ENCODE results near the gene TUFT1. TPM values are rescaled to one million over a fixed set of nuclear protein-coding genes. Genes with fewer than 3 reads are reported as not detected.

The TUFT1 gene
- total and polyA plus RNA-seq, 2 of the 13 experiments (the other 11 are each of a cell fraction or from before 2014, with no cell fraction given), result 6.4 to 7.3 TPM

DNA sequence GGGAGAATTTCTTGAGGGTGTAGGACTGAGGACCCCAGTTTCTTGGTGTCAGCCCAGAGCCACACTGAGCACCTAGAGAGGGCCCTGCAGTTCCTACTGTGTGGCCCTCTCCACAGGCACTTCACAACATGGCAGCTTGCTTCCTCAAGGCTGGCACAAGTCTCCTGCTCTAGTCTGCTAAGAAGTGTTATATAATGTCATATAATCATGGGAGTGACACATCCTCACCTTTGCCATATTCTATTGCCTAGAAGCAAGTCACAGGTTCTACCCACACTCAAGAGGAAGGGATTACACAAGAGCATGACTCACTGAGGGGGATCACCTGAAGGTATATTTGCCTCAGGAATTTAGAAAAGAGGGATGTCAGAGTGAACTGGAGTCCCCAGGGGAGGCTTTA, 66.3 kb downstream of the TUFT1 start (continued):
- no peak for TF ChIP-seq ZFP1 (CRISPR knock-in tag; IDR thresholded peaks at IDR 0.05)
- no peak for TF ChIP-seq TAF1 (CRISPR knock-in tag; IDR thresholded peaks at IDR 0.05)
- TF ChIP-seq, protein P1, sequence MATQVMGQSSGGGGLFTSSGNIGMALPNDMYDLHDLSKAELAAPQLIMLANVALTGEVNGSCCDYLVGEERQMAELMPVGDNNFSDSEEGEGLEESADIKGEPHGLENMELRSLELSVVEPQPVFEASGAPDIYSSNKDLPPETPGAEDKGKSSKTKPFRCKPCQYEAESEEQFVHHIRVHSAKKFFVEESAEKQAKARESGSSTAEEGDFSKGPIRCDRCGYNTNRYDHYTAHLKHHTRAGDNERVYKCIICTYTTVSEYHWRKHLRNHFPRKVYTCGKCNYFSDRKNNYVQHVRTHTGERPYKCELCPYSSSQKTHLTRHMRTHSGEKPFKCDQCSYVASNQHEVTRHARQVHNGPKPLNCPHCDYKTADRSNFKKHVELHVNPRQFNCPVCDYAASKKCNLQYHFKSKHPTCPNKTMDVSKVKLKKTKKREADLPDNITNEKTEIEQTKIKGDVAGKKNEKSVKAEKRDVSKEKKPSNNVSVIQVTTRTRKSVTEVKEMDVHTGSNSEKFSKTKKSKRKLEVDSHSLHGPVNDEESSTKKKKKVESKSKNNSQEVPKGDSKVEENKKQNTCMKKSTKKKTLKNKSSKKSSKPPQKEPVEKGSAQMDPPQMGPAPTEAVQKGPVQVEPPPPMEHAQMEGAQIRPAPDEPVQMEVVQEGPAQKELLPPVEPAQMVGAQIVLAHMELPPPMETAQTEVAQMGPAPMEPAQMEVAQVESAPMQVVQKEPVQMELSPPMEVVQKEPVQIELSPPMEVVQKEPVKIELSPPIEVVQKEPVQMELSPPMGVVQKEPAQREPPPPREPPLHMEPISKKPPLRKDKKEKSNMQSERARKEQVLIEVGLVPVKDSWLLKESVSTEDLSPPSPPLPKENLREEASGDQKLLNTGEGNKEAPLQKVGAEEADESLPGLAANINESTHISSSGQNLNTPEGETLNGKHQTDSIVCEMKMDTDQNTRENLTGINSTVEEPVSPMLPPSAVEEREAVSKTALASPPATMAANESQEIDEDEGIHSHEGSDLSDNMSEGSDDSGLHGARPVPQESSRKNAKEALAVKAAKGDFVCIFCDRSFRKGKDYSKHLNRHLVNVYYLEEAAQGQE (IDR thresholded peaks at IDR 0.05; ENCODE audit: borderline replicate concordance in 1 of 2, low read depth in 1 of 2, low read length in 2 of 2), result no peak
- TF ChIP-seq CEBPG (CRISPR knock-in tag; IDR thresholded peaks at IDR 0.05), result 0 out of 2 replicates have a peak, but pooled peaks have one; percentile 25
- no peak for TF ChIP-seq ZNF768 (CRISPR knock-in tag; IDR thresholded peaks at IDR 0.05)
- TF ChIP-seq JUND (CRISPR knock-in tag; IDR thresholded peaks at IDR 0.05), result peak; percentile 41; the same call in 1 of the 2 replicates
- TF ChIP-seq ZNF367 (CRISPR knock-in tag; IDR thresholded peaks at IDR 0.05; ENCODE audit: borderline replicate concordance), result no peak
- no peak for TF ChIP-seq KMT2A (CRISPR knock-in tag; IDR thresholded peaks at IDR 0.05)
- TF ChIP-seq ZKSCAN8 (CRISPR knock-in tag; IDR thresholded peaks at IDR 0.05; ENCODE audit: borderline replicate concordance), result no peak
- no peak for TF ChIP-seq ZFYVE20 (CRISPR knock-in tag; IDR thresholded peaks at IDR 0.05; ENCODE audit: borderline replicate concordance, low read depth)
- no peak for TF ChIP-seq RFX1 (IDR thresholded peaks at IDR 0.05)

- intact Hi-C loops (cut with micrococcal nuclease; ENCODE audit: unreplicated experiment) (no loop called here), in situ Hi-C loops (cut with HindIII; ENCODE audit: extremely low pct_ligation_motif_present, low pct_unique_long_range_greater_than_20kb) (no loop called here)
- Histone ChIP-seq H3K36me3 (replicated peaks in 1 of 2; ENCODE audit: control insufficient read depth in 1 of 2, insufficient read depth in 2 of 2, low read length in 2 of 2) (no peaks in the 10 kb centered on the region), H3K9ac (ENCODE audit: insufficient read depth, low read depth, low read length) (no peak overlapping the region), H3K9me3 (ENCODE audit: low read length) (no peaks in the 10 kb centered on the region), H2AFZ (ENCODE audit: low read length) (no peak overlapping the region), H3K4me2 (ENCODE audit: low read depth, low read length) (peak overlapping the region; percentile 43), H4K20me1 (ENCODE audit: insufficient read depth, low read length) (no peaks in the 10 kb centered on the region), H3K4me3 (replicated peaks in 1 of 3; ENCODE audit: insufficient read depth in 1 of 3, low read depth in 2 of 3, low read length in 3 of 3) (0 out of 6 replicates have a peak overlapping the region, but pooled peaks of 1 of the 3 experiments have one; percentile 4), H3K27ac (ENCODE audit: extremely low read length, insufficient read depth, low read length) (no peak overlapping the region), H3K4me1 (ENCODE audit: insufficient read depth, low read length) (peaks cover 55% of the 10 kb centered on the region), H3K79me2 (ENCODE audit: insufficient read depth, low read length) (no peaks in the 10 kb centered on the region), H3K27me3 (ENCODE audit: control insufficient read depth in 1 of 2, insufficient read depth in 2 of 2, low read length in 2 of 2) (no peaks in the 10 kb centered on the region)
- peak; percentile 29 for DNase-seq (ENCODE audit: low spot score)
- no peak for ATAC-seq
- peak; percentile 28 for FAIRE-seq
- no TSS peak for BruUV-seq (replicated peaks)
- ChIA-PET POLR2A (interaction anchor here (0.9 kb wide), 1 partner anchor 67 kb away, joined by 3 read pairs; the partner anchor contains the start of gene TUFT1), CTCF (ENCODE audit: low intra/inter-chr PET ratio, low total read pairs) (no interaction called here)
- 0% methylated on average over 3 of the region's 3 CpGs for WGBS (ENCODE audit: low lambda C conversion rate)
- TF ChIP-seq ZNF724P (CRISPR knock-in tag; IDR thresholded peaks at IDR 0.05; ENCODE audit: borderline replicate concordance), result peak; percentile 96; the same call in 1 of the 2 replicates
- peak; percentile 24; the same call in 1 of the 2 replicates for TF ChIP-seq HNF4A (CRISPR knock-in tag; IDR thresholded peaks at IDR 0.05)
- no peak for TF ChIP-seq ZNF253 (CRISPR knock-in tag; IDR thresholded peaks at IDR 0.05; ENCODE audit: borderline replicate concordance)
Measured at GRCh38 chr1:151606857-151607256, 66.7 kb downstream of the TUFT1 start.
